Brain pericyte (primary cell): ENCODE measurements around the gene IGHMBP2.

Experiments used
- DNase-seq: peaks from one replicate; pipeline ENCODE4 v3.0.0-alpha.2; 2012; ENCODE audit warnings: low read depth, low spot score

The IGHMBP2 gene

DNA sequence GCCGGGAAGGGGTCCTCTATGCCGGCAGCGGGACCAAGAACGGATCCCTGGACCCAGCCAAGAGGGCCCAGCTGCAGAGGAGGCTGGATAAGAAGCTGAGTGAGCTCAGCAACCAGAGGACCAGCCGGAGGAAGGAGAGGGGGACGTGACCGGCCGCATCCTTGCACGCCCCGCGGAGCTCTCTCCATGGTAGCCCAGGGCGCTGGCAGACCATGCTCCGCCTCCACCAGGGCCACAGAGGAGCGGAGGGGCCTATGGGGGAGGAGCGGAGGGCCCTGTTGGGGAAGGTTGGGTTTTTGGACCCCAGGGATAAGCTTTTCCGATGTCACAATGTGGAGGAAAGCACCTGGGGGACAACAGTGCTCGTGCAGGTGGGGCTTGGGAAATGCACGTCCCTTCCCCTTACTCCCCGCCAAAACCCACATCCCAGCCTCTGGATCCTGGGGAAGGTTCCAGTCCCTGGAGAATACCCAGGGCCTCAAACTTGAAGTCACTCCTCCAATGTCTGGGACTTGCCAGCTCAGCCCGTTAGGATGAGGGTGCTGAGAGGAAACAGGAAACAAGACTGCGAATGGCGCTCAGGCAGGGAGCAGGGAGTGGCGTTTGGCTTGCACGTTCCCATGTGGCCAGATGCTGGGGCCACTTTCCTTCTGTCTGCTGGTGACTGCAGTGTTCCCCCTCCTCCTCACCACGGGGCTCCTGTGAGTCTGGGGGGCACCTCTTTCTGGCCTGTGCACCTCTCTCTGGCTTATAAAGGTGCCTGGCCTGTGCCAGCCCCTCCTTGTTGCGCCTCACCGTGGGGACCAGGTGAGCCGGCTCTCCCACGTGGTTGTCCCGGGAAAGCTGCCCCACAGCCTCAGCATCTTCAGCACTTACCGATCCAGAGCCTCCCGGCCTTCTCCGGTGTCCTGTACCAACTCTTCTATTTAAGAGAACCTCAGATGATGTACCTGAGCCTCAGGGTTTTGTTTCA, 36.2 kb downstream of the IGHMBP2 start:
- DNase-seq: no peak

DNA sequence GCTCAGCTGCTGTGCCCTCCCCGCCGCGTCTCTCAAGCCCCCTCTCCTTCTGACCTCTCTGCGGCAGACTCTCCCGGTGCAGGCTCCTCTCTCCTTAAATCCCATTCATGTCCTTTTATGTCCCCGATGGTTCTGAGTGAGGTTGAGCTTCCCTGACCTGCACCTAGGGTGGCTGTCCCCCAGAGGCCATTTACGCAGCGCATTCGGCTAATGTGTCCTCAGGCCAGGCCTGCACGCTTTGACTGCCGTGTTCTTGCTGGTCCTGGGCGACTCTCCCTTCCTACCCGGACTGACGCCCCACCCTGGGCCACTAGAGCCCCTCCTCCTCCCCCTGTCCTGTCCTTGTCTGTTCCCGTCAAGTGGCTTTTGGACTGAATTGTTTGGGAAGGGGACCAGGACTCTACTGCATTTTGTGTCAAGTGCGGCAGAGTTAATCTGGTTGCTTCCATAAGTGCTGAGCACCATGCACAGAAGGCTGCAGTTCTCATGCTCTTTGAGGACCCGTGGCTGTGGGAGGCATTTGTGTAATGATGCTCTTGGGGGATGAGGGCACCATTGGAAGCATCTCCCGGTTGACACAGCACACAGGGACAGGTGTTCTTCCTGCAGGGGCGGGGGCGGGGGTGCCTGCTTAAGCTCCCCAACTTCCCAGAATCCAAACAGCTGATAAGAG, 37.1 kb downstream of the IGHMBP2 start:
- DNase-seq: no peak

DNA sequence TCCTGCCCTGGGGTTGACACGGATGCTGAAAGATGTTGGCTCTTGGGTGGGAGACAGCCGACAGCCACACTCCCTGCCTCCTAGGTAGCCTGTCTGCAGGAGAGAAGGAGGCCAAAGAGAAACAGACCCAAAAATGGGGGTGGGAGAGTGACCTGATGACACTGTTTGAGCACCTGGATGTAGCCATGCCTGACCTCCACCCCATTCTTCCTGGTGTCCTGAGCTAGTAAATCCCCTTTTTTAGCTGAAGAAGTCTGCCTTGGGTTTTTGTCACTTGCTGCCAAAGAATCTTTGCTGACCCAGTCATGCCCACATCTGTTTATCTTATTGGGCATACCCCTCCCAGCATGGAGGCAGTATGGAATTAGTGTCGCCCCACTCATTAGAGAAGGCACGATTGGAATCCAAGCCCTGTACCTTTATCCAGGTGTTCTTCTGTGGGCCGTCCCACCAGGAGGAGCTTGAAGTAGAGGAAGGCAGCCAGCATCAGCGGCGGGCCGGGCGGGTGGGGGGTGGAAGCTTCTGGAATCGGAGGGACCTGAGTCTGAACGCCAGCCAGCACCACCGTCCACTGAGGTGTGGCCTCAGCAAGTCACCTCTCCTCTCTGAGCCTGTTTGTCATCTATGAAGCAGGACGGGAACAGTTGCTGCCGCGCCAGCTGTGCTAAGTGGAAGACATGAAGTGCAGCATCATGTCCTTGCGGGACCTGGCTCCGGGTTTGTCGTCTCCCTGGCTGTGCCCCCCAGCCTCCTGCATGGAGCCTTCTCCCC, 37.8 kb downstream of the IGHMBP2 start:
- DNase-seq: no peak

DNA sequence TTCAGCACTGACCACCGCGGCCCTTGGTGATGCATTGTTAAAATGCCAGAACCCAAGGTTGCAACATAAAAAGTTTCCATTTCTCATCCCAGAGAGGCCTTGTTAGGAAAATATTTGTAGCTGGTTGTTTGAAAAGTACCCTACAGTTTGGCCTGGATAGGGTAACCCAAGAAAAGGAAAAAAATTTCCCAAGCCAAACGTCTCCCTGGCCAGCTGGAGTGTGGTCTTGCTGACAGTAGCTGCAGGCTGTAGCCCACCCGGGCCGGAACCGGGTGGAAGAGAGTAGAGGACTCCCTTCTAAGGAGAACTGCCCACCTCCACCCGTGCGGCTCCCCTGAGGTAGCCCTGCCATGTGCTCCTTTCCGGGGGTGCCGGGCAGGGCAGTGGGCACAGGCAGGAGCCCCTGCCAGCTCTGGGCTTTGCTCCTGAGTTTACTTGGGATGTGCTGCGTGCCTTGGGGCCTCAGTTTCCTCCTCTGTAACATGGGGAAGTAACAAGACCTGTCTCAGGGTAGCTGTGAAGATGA, 38.5 kb downstream of the IGHMBP2 start:
- DNase-seq: no peak

DNA sequence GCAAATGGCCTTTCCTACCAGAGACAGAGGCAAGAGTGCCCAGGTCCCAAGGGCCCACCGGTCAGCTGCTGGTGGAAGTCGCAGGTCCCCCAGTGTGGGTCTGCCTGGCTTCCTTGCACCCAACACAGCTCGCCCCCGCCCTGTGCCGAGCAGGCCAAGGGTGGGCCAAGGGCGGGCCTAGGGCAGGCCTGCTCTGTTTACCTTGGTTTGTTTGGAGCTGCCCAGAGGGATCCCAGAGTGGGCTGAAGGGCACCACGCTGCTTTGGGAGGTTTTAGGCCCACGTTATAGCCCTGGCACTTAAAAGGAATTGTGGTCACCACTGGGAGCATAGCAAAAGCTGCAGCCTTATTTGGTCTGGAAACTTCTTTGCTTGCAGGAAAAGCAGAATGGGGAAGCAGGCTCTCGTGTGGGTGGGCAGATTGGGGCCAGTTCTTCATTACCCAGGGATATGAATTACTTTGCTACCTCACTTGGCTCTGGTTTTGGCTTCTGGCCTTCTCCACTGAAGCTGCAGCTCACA, 39.1 kb downstream of the IGHMBP2 start:
- no peak for DNase-seq

DNA sequence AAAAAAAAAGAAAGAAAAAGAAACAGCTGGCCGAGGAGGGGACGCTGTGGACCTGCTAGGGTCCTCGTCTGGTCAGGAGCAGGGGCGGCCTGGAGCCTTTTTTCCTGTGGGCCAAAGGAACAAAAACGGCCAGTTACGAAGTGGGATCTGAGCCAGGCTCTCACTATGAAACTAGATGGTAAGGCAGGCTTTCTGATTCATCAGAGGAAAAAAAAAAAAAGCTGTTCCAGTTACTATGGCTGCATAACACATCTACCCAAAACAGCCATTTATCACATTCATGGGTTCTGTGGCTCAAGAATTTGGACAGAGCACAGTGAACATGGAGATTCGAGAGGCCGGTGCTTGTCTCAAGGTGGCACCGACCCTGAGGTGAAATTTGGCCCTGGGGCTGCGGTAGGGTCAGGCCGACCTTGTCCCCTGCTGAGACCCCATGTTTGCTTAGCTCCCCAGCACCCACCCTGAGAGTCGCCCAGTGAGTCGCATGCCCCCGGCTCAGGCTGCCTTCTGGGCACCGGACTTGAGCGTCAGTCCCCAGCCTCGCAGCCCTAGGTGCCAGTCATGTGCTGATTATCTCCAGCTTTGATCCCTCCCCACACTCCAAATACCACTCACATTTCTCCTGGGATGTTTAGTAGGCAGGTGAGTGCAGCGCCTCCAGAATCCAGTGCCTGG, 42.9 kb downstream of the IGHMBP2 start:
- no peak for DNase-seq

DNA sequence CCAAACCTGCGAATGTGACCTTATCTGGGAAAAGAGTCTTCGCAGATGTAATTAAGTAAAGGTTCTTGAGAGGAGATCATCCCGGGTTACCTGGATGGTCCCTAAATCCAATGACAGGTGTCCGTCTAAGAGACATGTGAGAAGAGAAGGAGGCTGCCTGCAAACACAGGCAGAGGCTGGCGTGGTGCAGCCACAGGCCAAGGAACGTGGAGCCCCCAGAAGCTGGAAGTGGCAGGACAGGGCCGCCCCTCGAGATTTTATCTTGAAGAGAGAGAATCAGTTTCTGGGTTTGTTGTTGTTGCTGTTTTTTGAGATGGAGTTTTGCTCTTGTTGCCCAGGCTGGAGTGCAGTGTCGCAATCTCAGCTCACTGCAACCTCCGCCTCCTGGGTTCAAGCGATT, 43.5 kb downstream of the IGHMBP2 start:
- DNase-seq: no peak

DNA sequence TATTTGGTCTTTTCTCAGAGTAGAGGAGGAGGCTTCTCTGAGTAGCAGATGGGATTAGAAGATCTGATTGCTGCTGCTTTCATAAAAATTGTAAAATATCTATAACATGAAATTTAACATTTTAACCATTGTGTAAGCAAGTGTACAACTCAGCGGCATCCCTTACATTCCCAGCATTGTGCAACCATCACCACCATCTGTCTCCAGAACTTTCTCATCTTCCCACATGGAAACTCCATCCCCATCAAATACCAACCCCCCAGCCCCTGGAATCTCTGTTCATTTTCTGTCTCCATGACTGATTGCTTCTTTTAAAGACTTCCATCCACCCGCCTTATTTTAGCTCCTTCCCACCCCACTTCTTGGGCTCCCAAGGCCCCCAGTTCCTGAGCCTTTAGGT, 44.8 kb downstream of the IGHMBP2 start:
- no peak for DNase-seq

DNA sequence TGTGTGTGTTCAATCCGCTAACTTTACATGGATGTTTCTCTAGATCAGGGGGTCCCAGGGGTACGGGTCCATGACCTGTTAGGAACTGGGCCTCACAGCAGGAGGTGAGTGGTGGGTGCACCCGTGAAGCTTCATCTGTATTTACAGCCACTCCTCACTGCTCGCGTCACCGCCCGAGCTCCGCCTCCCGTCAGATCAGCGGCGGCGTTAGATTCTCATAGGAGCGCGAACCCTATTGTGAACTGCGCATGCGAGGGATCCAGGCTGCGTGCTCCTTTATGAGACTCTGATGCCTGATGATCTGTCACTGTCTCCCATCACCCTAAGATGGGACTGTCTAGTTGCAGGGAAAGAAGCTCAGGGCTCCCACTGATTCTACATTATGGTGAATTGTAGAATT, 45.2 kb downstream of the IGHMBP2 start:
- no peak for DNase-seq

DNA sequence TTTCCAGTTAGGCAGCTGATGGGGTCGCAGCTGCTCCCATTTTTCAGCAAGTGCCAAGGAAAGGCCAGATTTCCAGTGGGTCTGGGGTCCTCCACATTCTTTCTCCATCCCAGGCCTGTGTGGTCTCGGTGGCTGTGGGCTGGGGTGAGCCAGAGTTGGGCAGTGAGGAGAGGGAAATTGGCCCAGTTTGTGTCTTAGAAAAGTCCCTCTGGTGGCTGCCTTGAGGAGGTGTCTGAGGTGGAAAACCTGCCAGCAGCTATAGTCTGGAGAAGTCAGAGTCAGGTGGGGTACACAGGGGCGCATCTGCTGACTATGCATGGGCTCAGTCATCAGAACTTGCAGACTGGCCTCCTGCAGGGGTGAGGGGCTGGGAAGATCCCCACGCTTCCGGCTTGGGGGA, 46.6 kb downstream of the IGHMBP2 start:
- no peak for DNase-seq

DNA sequence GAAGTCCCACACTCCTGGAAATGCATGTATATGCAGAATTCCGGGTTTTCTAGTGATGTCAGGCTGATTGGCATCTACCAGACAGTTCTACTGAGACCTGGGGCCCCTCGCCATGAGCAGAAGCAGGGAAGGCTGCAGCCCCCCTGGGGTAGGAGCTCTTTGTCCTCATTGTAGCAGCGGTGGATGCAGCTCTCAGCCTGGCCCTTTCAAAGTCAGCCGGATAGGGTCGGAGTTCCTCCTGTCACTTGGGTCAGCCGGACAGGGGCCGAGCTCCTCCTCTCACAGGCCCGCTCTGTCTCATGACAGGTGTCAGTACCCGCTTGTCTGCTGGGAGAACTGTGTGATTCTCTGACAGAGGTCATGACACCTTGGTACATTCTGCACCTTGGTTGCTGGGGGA, 47.1 kb downstream of the IGHMBP2 start:
- no peak for DNase-seq

DNA sequence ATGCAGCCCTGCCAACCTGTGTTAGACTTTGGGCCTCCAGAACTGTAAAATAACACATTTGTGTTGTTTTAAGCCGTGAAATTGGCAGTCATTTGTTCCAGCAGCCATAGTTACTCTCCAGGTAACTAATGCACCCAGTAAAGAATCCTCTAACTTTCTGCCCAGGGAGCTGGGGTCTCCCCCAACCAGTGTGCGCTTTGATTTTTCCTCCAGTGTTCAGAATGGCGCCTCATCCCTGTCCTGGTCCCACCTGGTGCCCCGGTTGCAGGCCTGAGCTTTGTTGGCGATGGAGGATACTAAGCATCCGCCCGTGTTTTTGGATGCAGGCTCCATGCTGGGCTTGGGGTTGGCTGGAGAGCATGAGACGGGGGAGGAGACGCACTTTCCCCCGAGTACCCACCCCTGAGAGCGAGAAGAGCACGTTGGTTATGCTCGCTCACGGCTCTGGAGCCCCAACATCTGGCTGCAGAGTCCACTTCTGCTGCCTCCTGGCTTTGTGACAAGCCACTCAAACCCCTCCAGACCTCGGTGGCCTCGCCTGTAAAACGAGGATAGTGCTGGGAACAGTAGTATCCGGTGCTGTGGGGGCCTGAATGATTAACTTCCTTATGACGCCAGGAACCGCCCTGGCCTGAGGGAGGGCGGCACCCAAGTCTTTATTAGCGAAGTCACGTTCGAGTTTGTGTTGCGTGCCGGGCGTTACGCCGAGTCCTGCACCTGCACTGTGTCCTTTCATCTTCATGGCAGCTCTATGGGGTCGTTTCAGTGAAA, 51.3 kb downstream of the IGHMBP2 start:
- DNase-seq: no peak

DNA sequence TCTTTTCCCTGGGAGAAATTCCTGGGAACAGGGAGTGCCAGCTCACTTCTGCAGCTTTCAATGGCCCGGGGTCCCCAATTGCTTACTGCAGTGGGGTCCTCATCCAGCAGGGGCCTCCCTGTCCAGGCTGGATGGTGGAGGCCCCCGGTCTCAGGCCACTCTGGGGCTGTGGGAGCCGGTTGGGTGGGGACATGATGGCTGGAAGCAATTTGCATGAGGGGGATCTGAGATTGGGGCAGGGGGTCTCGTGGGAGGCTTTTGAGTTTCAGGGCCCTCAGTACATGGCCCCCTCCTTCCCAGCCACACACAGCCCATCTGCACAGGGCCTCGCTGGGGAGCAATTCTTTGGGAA, 51.9 kb downstream of the IGHMBP2 start:
- DNase-seq: no peak

DNA sequence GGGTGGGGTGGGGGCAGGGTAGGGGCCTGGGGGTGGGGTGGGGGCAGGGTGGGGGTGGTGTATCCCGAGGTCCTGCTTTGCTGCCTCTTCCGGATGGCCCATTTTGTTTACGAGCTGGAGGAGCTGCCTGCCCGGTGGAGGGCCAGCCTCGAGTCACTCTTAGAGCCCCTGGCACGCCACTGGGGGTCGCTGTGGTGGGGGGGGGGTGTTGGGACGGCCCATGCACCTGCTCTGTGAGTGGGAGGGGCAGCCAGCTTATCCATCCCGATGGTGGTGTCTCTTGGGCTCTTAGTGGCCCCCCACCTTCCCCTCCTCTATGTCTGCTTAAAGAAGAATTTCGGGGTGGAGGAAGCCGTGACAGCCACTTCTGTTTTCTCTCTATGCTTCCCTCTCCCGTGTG, 52.5 kb downstream of the IGHMBP2 start:
- DNase-seq: no peak

DNA sequence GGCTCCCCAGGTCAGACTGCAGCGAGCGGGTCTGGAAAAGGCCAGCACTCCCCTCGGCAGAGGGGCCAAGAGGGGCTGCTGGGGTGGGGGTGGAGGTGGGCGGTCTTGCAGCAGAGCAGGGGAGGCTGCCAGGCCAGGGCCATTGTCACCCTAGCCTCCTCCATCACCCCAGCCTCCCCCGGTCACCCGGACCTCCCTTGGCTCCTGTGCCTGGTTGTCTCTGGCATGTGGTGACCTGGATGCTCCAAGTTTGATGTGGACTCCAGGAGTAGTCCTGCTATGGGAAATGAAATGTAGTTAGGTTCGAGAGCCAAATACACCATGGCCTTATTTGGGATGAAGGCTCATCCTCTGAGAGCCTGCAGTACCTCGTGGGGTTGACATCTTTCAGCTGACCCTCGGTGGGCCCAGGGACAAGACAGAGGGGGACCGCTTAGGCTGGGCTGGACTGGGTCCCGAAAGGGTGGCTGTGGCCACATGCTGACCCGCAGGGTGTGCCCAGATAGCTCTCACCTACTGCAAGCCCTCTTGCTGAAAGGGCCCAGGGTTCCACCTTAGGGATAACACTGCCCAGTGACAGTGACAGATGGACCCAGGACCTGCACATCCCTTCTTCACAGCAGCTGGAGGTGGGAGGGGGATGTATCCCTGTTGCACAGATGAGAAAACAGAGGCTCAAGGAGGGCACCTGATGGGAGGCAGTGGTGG, 53.0 kb downstream of the IGHMBP2 start:
- DNase-seq: no peak

DNA sequence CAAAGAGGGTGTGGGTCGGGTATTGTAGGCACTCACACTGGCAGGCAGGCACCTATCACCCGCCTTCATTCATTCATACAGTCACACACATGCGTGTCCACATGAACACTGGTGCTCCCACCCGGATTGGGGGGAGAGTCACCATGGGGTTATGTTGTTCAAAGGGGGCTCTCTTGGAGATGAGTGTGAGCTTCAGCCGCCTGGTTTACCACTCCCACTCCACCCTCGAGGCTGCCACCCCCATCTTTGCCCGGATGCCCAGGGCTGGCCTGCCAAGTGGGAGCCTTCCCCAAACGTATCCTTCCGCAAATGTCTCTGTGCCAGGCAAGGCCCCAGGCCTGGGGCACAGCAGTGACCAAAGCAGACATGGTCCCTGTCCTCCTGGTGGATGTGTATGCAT, 54.5 kb downstream of the IGHMBP2 start:
- DNase-seq: no peak

DNA sequence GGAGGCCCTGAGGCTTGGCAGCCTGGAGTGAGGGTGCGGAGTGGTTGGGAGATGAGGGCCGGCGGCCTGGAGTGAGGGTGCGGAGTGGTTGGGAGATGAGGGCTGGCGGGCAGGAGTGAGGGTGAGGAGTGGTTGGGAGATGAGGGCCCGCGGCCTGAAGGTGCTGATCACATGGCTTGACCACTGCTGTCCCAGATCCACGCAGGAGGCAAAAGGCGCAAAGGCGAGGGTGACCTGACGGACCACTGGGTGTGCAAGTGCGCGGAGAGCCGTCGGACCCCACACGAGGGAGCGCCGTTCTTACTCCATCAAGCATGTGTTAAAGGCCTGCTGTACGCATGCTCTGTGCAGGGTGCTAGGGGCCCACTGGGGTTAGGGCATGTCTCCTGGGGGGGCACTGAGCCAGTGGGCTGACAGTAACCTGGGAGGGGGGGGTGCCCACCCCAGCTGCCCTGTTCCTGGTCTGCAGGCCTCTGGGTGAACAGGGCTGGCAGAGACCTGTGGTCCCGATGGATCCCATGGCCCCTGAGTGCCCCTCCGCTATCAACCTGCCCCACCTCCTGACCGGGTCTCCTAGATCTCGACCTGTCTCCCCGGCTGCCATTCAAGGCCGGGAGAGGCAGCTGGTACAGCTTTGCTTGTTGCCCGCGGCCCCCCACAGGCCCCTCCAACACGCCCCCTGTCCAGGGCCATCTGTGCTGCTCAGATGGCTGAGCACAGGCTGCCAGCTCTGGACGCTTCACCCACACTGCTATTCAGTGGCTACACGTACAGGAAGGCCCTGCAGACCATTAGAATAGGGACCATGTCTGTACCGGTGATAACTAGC, 56.0 kb downstream of the IGHMBP2 start:
- DNase-seq: no peak

DNA sequence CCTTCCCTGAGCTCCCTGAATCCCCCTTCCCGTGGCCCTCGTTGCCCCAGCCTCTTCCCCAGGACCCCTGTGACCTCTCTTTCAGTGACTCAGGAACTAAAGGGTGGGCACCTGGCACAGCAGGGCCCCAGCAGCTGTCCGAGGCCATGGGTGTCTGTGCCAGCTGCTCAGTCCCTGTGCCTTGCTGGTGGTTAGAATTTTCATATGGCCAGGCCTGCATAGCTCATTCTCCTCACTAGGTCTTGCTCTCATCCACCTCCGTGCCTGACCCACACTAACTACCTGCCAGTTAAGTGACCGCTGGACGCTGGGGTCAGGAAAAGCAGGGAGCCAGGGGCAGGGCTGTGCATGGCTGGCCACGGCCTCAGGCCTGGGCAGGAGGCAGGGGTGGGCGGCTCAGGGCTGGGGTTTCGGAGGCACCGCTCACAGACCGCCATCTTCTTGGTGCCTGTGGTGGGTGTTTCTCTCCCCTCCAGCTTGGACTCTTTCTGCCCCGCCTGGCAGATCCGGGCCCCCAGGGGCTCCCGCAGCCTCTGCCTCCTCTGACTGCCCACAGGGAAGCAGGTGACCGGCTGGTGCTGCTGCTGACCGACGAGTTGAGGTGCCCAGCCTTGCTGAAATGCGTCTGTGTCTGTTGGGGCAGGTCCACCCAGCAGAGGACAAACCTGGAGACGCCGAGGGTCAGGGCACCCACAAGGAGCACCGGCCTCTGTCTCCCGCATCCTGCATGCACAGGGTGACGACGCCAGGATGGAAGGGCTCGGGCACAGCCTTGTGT, 56.8 kb downstream of the IGHMBP2 start:
- no peak for DNase-seq
